Measurements from ENCODE around the gene HDLBP.

The HDLBP gene

DNA sequence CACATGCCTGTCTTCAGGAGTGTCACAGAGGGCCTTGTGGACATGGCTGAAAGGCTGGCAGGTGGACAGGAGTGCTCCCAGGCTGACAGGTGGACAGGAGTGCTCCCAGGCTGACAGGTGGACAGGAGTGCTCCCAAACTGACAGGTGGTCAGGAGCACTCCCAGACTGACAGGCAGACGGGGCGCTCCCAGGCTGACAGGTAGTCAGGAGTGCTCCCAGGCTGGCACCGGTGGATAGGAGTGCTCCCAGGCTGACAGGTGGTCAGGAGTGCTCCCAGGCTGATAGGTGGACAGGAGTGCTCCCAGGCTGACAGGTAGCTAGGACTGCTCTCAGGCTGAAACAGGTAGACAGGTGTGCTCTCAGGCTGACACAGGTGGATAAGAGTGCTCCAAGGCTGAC, 110.4 kb downstream of the HDLBP start:
- ATAC-seq: no peak

DNA sequence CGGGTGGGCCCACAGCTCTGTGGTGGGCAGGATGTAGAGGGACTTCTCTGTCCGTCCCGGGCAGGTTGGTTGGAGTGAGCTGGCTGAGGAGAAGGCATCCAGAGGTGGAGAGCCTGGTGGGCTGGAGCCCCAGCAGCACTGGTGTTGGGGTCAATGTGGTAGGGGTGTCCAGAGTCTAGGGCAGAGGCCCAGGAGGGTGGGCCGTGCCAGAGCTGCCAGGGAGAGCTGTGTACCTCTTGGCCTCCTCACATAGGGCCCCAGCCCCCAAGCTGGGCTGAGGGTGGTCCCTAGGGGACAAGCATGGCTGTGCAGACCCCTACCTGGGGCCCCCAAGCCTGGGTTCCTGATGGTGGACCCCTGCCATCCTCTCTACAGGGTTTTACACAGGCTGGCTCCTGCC, 111.0 kb downstream of the HDLBP start:
- TF ChIP-seq ZC3H10 (CRISPR knock-in tag; IDR thresholded peaks at IDR 0.05): no peak
- TF ChIP-seq CSDC2 (CRISPR knock-in tag; IDR thresholded peaks at IDR 0.05): no peak
- no peak for TF ChIP-seq ZNF70 (CRISPR knock-in tag; IDR thresholded peaks at IDR 0.05)
- ATAC-seq: peak; percentile 8; the same call in 1 of the 3 replicates

More for the DNA sequence above, 110.4 kb downstream of the HDLBP start:
- TF ChIP-seq ESRRG (CRISPR knock-in tag; IDR thresholded peaks at IDR 0.05): no peak
- TF ChIP-seq CSDC2 (CRISPR knock-in tag; IDR thresholded peaks at IDR 0.05): no peak
- TF ChIP-seq, protein P1, sequence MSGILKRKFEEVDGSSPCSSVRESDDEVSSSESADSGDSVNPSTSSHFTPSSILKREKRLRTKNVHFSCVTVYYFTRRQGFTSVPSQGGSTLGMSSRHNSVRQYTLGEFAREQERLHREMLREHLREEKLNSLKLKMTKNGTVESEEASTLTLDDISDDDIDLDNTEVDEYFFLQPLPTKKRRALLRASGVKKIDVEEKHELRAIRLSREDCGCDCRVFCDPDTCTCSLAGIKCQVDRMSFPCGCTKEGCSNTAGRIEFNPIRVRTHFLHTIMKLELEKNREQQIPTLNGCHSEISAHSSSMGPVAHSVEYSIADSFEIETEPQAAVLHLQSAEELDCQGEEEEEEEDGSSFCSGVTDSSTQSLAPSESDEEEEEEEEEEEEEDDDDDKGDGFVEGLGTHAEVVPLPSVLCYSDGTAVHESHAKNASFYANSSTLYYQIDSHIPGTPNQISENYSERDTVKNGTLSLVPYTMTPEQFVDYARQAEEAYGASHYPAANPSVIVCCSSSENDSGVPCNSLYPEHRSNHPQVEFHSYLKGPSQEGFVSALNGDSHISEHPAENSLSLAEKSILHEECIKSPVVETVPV (CRISPR knock-in tag; IDR thresholded peaks at IDR 0.05): no peak
- TF ChIP-seq PPARA (CRISPR knock-in tag; IDR thresholded peaks at IDR 0.05; ENCODE audit: borderline replicate concordance): no peak
- TF ChIP-seq ZNF565 (CRISPR knock-in tag; conservative IDR thresholded peaks at IDR 0.05; ENCODE audit: low read depth): no peak
- TF ChIP-seq TCF4 (CRISPR knock-in tag; IDR thresholded peaks at IDR 0.05; ENCODE audit: borderline replicate concordance): no peak
- TF ChIP-seq, protein P2, sequence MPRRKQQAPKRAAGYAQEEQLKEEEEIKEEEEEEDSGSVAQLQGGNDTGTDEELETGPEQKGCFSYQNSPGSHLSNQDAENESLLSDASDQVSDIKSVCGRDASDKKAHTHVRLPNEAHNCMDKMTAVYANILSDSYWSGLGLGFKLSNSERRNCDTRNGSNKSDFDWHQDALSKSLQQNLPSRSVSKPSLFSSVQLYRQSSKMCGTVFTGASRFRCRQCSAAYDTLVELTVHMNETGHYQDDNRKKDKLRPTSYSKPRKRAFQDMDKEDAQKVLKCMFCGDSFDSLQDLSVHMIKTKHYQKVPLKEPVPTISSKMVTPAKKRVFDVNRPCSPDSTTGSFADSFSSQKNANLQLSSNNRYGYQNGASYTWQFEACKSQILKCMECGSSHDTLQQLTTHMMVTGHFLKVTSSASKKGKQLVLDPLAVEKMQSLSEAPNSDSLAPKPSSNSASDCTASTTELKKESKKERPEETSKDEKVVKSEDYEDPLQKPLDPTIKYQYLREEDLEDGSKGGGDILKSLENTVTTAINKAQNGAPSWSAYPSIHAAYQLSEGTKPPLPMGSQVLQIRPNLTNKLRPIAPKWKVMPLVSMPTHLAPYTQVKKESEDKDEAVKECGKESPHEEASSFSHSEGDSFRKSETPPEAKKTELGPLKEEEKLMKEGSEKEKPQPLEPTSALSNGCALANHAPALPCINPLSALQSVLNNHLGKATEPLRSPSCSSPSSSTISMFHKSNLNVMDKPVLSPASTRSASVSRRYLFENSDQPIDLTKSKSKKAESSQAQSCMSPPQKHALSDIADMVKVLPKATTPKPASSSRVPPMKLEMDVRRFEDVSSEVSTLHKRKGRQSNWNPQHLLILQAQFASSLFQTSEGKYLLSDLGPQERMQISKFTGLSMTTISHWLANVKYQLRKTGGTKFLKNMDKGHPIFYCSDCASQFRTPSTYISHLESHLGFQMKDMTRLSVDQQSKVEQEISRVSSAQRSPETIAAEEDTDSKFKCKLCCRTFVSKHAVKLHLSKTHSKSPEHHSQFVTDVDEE (CRISPR knock-in tag; IDR thresholded peaks at IDR 0.05): no peak
- TF ChIP-seq ZNF8 (CRISPR knock-in tag; IDR thresholded peaks at IDR 0.05): no peak
- TF ChIP-seq ARNTL (CRISPR knock-in tag; IDR thresholded peaks at IDR 0.05; ENCODE audit: borderline replicate concordance, low read depth): no peak
- TF ChIP-seq, protein P3, sequence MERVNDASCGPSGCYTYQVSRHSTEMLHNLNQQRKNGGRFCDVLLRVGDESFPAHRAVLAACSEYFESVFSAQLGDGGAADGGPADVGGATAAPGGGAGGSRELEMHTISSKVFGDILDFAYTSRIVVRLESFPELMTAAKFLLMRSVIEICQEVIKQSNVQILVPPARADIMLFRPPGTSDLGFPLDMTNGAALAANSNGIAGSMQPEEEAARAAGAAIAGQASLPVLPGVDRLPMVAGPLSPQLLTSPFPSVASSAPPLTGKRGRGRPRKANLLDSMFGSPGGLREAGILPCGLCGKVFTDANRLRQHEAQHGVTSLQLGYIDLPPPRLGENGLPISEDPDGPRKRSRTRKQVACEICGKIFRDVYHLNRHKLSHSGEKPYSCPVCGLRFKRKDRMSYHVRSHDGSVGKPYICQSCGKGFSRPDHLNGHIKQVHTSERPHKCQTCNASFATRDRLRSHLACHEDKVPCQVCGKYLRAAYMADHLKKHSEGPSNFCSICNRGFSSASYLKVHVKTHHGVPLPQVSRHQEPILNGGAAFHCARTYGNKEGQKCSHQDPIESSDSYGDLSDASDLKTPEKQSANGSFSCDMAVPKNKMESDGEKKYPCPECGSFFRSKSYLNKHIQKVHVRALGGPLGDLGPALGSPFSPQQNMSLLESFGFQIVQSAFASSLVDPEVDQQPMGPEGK (CRISPR knock-in tag; IDR thresholded peaks at IDR 0.05; ENCODE audit: borderline replicate concordance): no peak
- no peak for TF ChIP-seq ISL1 (CRISPR knock-in tag; IDR thresholded peaks at IDR 0.05)
- no peak for TF ChIP-seq SNAI2 (CRISPR knock-in tag; IDR thresholded peaks at IDR 0.05)
- TF ChIP-seq RARB (CRISPR knock-in tag; IDR thresholded peaks at IDR 0.05): no peak
- TF ChIP-seq, protein P4, sequence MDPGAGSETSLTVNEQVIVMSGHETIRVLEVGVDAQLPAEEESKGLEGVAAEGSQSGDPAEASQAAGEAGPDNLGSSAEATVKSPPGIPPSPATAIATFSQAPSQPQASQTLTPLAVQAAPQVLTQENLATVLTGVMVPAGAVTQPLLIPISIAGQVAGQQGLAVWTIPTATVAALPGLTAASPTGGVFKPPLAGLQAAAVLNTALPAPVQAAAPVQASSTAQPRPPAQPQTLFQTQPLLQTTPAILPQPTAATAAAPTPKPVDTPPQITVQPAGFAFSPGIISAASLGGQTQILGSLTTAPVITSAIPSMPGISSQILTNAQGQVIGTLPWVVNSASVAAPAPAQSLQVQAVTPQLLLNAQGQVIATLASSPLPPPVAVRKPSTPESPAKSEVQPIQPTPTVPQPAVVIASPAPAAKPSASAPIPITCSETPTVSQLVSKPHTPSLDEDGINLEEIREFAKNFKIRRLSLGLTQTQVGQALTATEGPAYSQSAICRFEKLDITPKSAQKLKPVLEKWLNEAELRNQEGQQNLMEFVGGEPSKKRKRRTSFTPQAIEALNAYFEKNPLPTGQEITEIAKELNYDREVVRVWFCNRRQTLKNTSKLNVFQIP (CRISPR knock-in tag; IDR thresholded peaks at IDR 0.05; ENCODE audit: borderline replicate concordance, low read depth): no peak
- TF ChIP-seq GLIS3 (CRISPR knock-in tag; IDR thresholded peaks at IDR 0.05): no peak

DNA sequence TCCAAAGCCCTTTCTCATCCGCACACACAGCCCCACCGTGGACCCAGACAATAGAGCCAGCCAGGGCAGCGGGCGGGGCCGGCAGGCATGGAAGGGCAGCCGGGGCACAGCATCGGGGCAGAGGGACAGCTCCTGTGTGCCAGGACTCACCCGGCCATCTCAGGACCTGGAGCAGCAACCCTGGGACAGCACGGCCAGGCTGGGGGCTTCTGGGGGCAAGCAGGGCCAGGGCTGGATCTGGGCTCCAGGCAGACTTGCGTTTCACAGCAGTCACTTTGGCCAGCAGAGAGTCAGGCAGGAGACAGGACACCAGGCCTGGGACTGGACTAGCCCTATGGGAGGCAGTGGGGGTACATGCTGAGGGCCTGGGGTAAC, 111.5 kb downstream of the HDLBP start:
- peak; percentile 11; the same call in 1 of the 3 replicates for ATAC-seq
- TF ChIP-seq ZNF70 (CRISPR knock-in tag; IDR thresholded peaks at IDR 0.05) (no peak), RARB (CRISPR knock-in tag; IDR thresholded peaks at IDR 0.05) (no peak), TOX (CRISPR knock-in tag; IDR thresholded peaks at IDR 0.05; ENCODE audit: borderline replicate concordance) (no peak), ZFP30 (CRISPR knock-in tag; IDR thresholded peaks at IDR 0.05) (no peak)

DNA sequence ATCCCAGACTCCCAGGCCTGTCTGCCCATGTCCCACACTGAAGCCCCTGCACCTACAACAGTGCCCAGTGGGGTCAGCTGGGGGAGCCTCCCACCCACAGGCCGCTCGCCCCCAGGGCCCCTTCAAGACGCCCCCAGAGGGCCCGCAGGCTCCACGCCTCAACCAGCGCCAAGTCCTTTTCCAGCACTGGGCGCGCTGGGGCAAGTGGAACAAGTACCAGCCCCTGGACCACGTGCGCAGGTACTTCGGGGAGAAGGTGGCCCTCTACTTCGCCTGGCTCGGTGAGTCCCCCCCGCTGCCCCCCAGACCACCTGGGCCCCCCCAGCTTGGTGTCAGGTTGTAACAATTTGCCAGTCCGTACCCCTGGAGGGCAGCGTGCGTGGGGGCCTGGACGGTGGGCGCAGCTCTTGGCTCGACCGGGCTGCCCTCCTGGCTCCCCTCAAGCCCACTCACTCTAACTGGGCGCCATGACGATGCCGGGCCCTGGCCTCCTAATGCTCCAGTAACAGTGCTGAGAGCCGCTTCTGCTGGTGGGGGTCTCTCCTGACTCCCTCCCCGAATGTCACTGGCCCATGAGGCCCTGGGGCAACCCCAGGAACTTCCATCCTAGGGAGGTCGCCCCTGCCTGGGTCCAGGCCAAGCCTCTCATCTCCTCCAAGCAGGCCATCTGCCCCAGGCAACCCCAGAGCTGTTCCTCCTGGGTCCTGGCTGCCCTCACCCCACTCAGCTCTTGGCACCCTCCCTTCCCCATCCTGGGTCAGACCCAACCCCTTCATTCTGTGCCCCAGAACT, 112.1 kb downstream of the HDLBP start:
- TF ChIP-seq ZNF70 (CRISPR knock-in tag; IDR thresholded peaks at IDR 0.05): no peak
- TF ChIP-seq, protein P1 (CRISPR knock-in tag; IDR thresholded peaks at IDR 0.05): no peak
- no peak for TF ChIP-seq ZFP3 (CRISPR knock-in tag; IDR thresholded peaks at IDR 0.05)
- no peak for TF ChIP-seq PPARA (CRISPR knock-in tag; IDR thresholded peaks at IDR 0.05; ENCODE audit: borderline replicate concordance)
- no peak for TF ChIP-seq OSR1 (CRISPR knock-in tag; IDR thresholded peaks at IDR 0.05)
- no peak for TF ChIP-seq TOX (CRISPR knock-in tag; IDR thresholded peaks at IDR 0.05; ENCODE audit: borderline replicate concordance)
- TF ChIP-seq TCF4 (CRISPR knock-in tag; IDR thresholded peaks at IDR 0.05; ENCODE audit: borderline replicate concordance): no peak
- TF ChIP-seq ZFP30 (CRISPR knock-in tag; IDR thresholded peaks at IDR 0.05): no peak
- TF ChIP-seq, protein P3 (CRISPR knock-in tag; IDR thresholded peaks at IDR 0.05; ENCODE audit: borderline replicate concordance): no peak
- TF ChIP-seq ZNF565 (CRISPR knock-in tag; conservative IDR thresholded peaks at IDR 0.05; ENCODE audit: low read depth): no peak
- TF ChIP-seq, protein P5, sequence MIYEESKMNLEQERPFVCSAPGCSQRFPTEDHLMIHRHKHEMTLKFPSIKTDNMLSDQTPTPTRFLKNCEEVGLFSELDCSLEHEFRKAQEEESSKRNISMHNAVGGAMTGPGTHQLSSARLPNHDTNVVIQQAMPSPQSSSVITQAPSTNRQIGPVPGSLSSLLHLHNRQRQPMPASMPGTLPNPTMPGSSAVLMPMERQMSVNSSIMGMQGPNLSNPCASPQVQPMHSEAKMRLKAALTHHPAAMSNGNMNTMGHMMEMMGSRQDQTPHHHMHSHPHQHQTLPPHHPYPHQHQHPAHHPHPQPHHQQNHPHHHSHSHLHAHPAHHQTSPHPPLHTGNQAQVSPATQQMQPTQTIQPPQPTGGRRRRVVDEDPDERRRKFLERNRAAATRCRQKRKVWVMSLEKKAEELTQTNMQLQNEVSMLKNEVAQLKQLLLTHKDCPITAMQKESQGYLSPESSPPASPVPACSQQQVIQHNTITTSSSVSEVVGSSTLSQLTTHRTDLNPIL (CRISPR knock-in tag; IDR thresholded peaks at IDR 0.05; ENCODE audit: low read depth): no peak
- TF ChIP-seq ESRRG (CRISPR knock-in tag; IDR thresholded peaks at IDR 0.05): no peak
- ATAC-seq: no peak
